Gastroesophageal sphincter (tissue), 3 donors: ENCODE results near the gene CELSR1.

Experiments
- EP300 ChIP-seq: sonication (generic); formaldehyde crosslinking; IDR thresholded peaks from one replicate; pipeline ENCODE4 v1.6.1; 2017; ENCODE audit warnings: antibody characterized with exemption, mild to moderate bottlenecking
- POLR2AphosphoS5 ChIP-seq: sonication (generic); formaldehyde crosslinking; IDR thresholded peaks from one replicate; pipeline ENCODE4 v1.6.1; 2017; ENCODE audit warnings: antibody characterized with exemption
- TF ChIP-seq, protein P1 (sequence below), 4 experiments: fragments of 200-600 bp in 2 of 4; fragments of 450-650 bp in 2 of 4; sonication (generic) in 1 of 4; IDR thresholded peaks; one replicate each; pipeline ENCODE4 v1.5.1; 2017 to 2019; ENCODE audit warnings: antibody characterized with exemption in 4 of 4, mild to moderate bottlenecking in 2 of 4, moderate library complexity in 2 of 4

DNA sequence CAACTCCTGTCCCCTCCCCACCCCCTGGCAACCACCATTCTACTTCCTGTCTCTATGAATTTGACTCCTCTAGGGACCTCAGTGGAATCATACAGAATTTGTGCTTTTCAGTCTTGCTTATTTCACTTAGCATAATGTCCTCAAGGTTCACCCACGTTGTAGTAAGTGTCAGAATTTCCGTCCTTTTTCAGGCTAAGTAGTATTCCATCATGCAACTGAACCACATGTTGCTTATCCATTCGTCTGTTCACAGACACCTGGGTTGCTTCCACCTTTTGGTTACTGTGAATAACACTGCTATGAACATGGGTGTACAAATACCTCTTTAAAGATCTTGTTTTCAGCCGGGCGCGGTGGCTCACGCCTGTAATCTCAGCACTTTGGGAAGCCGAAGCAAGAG is 16.5 kb downstream of the CELSR1 start:
- TF ChIP-seq, protein P1, sequence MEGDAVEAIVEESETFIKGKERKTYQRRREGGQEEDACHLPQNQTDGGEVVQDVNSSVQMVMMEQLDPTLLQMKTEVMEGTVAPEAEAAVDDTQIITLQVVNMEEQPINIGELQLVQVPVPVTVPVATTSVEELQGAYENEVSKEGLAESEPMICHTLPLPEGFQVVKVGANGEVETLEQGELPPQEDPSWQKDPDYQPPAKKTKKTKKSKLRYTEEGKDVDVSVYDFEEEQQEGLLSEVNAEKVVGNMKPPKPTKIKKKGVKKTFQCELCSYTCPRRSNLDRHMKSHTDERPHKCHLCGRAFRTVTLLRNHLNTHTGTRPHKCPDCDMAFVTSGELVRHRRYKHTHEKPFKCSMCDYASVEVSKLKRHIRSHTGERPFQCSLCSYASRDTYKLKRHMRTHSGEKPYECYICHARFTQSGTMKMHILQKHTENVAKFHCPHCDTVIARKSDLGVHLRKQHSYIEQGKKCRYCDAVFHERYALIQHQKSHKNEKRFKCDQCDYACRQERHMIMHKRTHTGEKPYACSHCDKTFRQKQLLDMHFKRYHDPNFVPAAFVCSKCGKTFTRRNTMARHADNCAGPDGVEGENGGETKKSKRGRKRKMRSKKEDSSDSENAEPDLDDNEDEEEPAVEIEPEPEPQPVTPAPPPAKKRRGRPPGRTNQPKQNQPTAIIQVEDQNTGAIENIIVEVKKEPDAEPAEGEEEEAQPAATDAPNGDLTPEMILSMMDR (IDR thresholded peaks at IDR 0.05), result no peak
- TF ChIP-seq EP300, result no peak
- no peak for TF ChIP-seq POLR2AphosphoS5
